HG03135 (cell line): ENCODE results near the gene FES.
"Not testable (repeated sequence)": the region's sequence is repeated elsewhere in the genome, so short reads cannot be mapped to it uniquely, and the experiment has no call there.

Experiments
- ATAC-seq: cut with Tn5 transposase; IDR thresholded peaks from one replicate; pipeline ENCODE4 v1.9.1; 2021; ENCODE audit warnings: mild to moderate bottlenecking, moderate library complexity; ENCODE audit not compliant: unreplicated experiment

The FES gene

DNA sequence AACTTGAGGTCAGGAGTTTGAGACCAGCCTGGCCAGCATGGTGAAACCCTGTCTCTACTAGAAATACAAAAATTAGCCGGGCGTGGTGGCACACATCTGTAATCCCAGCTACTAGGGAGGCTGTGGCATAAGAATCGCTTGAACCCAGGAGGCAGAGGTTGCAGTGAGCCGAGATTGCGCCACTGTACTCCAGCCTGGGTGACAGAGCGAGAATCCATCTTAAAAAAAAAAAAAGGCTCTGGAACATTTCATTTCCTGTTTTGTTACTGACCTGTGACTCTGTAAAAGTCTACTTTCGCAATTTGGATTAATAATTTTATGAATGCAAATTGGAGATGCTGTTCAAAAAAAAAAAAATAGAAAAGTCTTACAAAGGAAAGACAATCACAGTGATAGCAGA lies 43.8 kb downstream of the FES start:
- not testable (repeated sequence) for ATAC-seq

DNA sequence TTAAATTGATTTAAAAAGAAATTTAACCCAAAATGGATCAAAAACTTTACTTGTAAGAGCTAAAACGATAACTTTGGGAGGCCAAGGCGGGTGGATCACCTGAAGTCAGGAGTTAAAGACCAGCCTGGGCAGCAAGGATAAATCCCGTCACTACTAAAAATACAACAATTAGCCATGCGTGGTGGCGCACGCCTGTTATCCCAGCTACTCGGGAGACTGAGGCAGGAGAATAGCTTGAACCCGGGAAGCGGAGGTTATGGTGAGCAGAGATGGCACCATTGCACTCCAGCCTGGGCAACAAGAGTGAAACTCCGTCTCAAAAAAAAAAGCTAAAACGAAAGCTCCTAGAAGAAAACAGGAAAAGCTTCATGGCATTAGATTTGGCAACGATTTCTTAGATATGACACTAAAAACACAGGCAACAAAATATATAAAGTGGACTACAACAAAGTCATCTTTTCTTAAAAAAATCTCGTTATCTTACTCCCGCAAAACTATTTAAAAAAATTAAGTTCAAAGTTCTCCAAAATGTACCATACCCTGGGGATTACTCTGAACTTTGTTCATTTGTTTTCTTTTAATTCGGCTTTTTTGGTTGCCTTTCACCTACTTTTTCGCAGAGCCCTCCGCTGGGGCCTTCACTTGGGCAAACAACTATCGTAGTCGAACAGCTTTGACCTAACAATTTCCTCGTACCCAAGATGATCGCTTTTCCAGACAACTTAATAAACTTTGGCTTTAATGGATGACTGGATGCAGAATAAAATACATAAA lies 45.1 kb downstream of the FES start:
- ATAC-seq = no peak

- ATAC-seq = no peak
These were observed 46.7 kb downstream of the FES start for GRCh38 chr15:90930861-90931574.

GRCh38 chr15:90931575-90931827 lies 47.2 kb downstream of the FES start:
- no peak for ATAC-seq

DNA sequence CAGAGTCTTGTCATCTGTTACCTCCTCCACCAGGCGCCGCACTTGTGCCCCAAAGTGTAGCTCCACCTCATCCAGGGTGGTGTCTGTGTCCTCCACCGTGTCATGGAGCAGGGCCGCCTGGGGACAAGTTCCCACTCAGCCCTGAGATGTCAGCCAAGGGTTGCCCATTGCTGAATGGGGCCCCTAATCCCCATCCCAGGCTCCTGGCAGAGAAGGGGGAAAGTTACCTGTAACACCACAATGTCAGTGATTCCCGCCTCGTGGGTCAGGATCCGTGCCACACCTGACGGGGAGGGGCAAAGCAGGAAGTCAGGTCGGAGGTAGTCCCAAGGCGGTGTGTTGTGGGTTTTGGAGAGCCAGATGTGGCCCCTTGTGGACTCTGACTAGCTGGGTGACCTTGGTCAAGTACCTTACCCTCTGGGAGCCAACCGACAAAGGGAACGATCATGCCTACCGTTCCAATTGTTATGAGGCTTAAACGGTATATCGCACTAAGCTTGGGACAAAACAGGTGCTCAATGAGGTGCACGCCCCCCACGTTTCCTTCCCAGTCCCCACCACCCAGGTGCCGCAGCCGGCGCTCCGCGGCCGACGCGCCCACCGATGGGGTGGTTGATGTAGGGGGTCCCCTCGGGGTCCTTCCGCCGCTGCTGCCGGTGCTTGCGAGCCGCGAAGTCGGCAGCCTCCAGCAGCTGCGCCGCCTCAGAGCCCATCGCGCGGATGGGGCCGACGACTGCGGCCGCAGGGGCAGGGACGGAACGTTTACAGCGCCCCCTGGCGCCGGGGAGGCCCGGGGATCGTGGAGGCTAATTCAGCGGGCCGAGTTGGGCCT lies 47.7 kb downstream of the FES start, which contains the start of gene HDDC3:
Gene HDDC3 (minus strand): TSS at position 722 of the 832 bp plus-strand sequence. CDS start 9 bp downstream, at position 713.
- peak; percentile 44 for ATAC-seq

- ATAC-seq = no peak
These were observed 48.3 kb downstream of the FES start for GRCh38 chr15:90932660-90932991.

- no peak for ATAC-seq
These were observed 49.0 kb downstream of the FES start for GRCh38 chr15:90933301-90933700.

DNA sequence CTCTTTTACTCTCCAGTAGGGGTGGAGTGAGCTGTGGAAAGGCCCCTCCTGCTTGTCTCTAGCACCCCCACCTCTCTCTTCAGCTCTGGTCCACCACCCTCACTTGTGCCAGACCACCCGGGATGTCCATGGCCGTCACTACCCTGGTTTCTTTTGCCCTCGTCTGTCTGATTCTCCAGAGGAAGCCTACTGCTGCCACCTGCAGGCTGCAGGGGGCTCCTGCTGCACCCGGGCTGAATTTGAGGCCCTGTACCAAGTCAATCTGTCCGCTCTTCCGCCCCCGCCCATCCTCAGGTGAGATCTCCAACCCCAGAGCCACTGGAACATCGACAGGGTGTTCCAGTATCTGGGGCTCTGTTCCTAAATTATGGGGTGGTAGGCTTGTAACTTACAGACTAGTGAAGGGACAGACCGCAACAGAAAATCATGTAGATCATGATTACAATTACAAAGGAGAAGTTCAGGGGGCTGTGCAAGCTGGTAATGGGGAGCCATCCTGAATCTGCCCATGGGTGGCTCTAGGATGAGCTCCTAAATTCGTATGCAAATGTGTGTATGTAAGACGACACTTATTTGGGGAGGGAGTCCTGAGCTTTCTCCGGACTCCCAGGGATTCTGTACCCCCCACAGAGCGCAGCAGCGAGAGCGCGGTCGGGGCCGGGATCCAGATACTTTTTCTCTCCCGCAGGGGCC lies 50.1 kb downstream of the FES start:
- ATAC-seq = peak; percentile 41

GRCh38 chr15:90934949-90935751 lies 50.8 kb downstream of the FES start, which contains the start of gene UNC45A:
TSS of gene UNC45A (plus strand) at chr15:90935285. CDS start at chr15:90935325, 40 bp downstream.
- ATAC-seq = peak; percentile 64

- no peak for ATAC-seq
These were observed 52.5 kb downstream of the FES start for GRCh38 chr15:90936823-90937222.

DNA sequence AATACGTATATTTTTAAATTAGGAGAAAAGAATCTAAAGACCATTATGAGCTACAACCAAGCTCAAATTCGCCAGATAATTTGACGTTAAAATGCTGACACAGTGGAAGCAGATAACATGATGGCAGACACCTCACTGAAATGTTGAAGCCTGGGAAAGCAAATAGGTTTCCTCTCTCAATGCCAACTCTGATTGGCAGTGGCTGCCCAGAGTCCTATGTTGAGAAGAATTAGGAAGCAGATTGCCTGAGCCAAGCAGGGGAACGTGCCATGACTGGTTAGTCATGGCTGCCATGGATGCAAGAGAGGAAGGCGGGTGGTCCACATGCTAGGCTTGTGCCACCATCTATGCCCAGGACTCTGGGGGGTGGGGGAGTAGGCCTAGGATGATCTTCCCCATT lies 54.0 kb downstream of the FES start:
- ATAC-seq = no peak

DNA sequence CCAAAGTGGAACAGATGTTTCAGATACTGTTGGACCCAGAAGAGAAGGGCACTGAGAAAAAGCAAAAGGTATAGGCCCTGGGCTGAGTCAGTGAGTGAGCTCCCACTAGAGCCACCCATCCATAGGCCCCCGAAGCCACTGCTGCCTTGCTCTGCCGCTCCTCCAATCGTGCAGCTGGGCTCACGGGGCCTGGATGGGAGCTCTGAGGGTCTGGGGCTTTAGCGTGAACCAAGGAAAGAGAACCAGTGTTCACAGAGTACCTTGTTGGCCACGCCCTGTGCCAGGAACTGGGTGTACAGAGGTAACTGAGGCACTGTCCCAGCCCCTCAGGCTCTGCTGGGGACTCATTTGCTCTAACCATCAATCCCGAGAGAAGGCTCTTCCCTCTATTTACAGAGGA lies 55.5 kb downstream of the FES start:
- no peak for ATAC-seq

DNA sequence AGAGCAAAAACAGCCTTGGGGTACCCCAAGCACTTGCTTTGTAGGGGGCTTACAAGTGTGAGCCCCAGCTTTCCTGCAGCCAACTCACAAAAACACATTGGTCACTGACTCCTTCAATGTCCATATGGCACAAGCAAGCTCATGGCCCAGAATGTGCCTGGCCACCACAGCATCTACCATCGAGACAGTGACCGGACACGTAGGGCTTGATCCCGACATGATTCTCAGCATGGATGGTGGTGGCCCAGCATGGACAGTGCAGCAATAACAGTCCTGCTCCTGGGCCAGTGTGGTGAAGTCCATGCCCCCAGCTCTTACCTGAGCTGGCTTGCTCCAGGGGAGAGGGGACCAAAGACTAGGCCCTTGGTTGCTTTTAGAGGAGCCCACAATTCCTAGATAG lies 56.7 kb downstream of the FES start:
- ATAC-seq = no peak

- ATAC-seq = no peak
These were observed 58.2 kb downstream of the FES start for GRCh38 chr15:90942354-90943120.

- no peak for ATAC-seq
These were observed 60.8 kb downstream of the FES start for GRCh38 chr15:90945091-90945490.
